ENCODE data around the gene SLC44A1. TPM values are rescaled to one million over a fixed set of nuclear protein-coding genes. Genes with fewer than 3 reads are reported as not detected.

SLC44A1 gene
- total RNA-seq, 3 donors from 2014 or later: 85.1 to 183 (median 121) TPM

GRCh38 chr9:105333076-105333475 lies 88.6 kb downstream of the SLC44A1 start:
- H3K36me3 ChIP-seq (ENCODE audit: low read depth): no peaks in the 10 kb centered on the region
- no peak for TF ChIP-seq CTCF (IDR thresholded peaks at IDR 0.05)
- ATAC-seq: no peak

GRCh38 chr9:105333811-105334210 lies 89.4 kb downstream of the SLC44A1 start:
- ATAC-seq: peak; percentile 18
- Histone ChIP-seq H3K36me3 (ENCODE audit: low read depth) (no peaks in the 10 kb centered on the region), H3K4me3 (no peak overlapping the region), H3K9me3 (no peaks in the 10 kb centered on the region), H3K4me1 (ENCODE audit: low read depth) (peaks cover 27% of the 10 kb centered on the region)
- no peak for DNase-seq
- intact Hi-C loops (cut with DNase I, micrococcal nuclease): no loop called here
- no peak for TF ChIP-seq CTCF (IDR thresholded peaks at IDR 0.05)

More at GRCh38 chr9:105333076-105333475, 88.6 kb downstream of the SLC44A1 start:
- no peaks in the 10 kb centered on the region for H3K9me3 ChIP-seq
- no peak for DNase-seq
- H3K4me1 ChIP-seq (ENCODE audit: low read depth): peaks cover 27% of the 10 kb centered on the region
- no peak overlapping the region for H3K4me3 ChIP-seq
- intact Hi-C loops (cut with DNase I, micrococcal nuclease): no loop called here

- TF ChIP-seq CTCF (IDR thresholded peaks at IDR 0.05): no peak
- Histone ChIP-seq H3K4me1 (ENCODE audit: low read depth) (no peaks in the 10 kb centered on the region), H3K9me3 (no peaks in the 10 kb centered on the region), H3K4me3 (no peak overlapping the region), H3K36me3 (ENCODE audit: low read depth) (no peaks in the 10 kb centered on the region)
- ATAC-seq (no peak), DNase-seq (no peak)
- intact Hi-C loops (cut with DNase I, micrococcal nuclease): no loop called here
Measured at GRCh38 chr9:105338308-105338707, 93.9 kb downstream of the SLC44A1 start.

DNA sequence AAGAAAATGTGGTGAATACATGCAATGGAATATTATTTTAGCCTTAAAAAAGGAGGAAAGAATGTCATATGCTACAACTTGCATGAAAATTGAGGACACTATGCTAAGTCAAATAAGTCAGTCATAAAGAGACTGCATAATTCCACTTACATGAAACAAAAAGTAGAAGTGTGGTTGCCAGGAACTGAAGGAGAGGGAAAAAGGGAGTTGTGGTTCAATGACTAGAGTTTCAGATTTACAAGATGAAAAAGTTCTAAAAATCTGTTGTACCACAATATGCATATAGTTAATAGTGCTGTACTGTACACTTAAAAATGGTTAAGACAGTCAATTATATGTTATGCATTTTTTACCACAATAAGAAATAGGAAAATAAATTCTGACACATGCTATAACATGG lies 95.4 kb downstream of the SLC44A1 start:
- Histone ChIP-seq H3K4me3 (no peak overlapping the region), H3K4me1 (ENCODE audit: low read depth) (no peaks in the 10 kb centered on the region), H3K9me3 (no peaks in the 10 kb centered on the region), H3K36me3 (ENCODE audit: low read depth) (no peaks in the 10 kb centered on the region)
- DNase-seq (no peak), ATAC-seq (no peak)
- TF ChIP-seq CTCF (IDR thresholded peaks at IDR 0.05): no peak
- intact Hi-C loops (cut with DNase I, micrococcal nuclease): no loop called here

DNA sequence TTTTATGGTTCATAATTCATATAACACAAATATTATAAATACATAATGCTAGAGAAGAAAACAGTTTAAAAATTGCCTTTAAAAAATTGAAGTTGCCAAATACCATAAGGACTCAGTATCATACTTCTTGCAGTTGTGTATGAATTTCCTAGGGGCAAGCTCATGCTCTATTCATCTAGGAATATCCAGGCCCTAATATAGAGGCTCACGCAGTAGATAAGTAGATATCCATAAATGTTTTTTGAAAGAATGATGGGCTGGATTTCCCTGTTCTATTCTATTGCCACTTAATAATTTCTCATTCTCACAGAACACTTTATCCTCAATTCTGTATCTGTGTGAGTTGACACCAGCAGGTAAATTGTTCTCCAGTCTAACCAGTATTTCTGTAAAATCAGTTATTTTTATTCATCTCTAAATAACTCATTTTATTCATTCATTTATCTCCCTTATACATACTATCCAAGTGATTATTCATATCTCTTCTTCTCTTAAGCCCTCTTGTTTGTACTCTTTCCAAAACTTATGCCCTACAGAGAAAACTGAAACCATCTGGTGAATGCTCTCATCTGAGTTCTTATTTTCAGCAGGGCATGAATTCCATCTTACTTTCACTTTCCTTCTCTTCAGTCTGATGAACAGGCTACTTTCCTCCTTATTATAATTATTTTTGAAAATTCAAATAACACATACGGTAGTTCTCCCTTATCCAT lies 97.1 kb downstream of the SLC44A1 start:
- Histone ChIP-seq H3K4me3 (no peak overlapping the region), H3K36me3 (ENCODE audit: low read depth) (no peaks in the 10 kb centered on the region), H3K9me3 (no peaks in the 10 kb centered on the region), H3K4me1 (ENCODE audit: low read depth) (peaks cover 4% of the 10 kb centered on the region)
- intact Hi-C loops (cut with DNase I, micrococcal nuclease): no loop called here
- peak; percentile 52 for ATAC-seq
- DNase-seq: no peak
- TF ChIP-seq CTCF (IDR thresholded peaks at IDR 0.05): no peak

DNA sequence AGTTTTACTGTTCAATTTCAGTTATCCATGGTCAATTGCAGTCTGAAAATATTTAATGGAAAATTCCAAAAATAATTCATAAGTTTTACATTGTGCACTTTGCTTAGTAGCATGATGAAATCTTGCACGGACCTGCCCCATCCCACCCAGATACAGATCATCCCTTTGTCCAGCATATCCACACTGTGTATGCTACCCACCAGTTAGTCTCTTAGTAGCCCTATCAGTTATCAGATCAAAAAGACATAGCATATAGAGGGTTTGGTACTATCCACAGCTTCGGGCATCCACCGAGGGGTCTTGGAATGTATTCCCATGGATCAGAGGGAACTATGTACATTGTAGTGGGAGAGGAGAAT lies 97.7 kb downstream of the SLC44A1 start:
- H3K4me1 ChIP-seq (ENCODE audit: low read depth): peaks cover 4% of the 10 kb centered on the region
- TF ChIP-seq CTCF (IDR thresholded peaks at IDR 0.05): no peak
- intact Hi-C loops (cut with DNase I, micrococcal nuclease): no loop called here
- H3K4me3 ChIP-seq: no peak overlapping the region
- no peaks in the 10 kb centered on the region for H3K9me3 ChIP-seq
- DNase-seq (no peak), ATAC-seq (no peak)
- no peaks in the 10 kb centered on the region for H3K36me3 ChIP-seq (ENCODE audit: low read depth)
